Raji (cell line): ENCODE measurements around the gene ELL2.

ENCODE experiments used
- POLR2A ChIP-seq: IDR thresholded peaks from 2 replicates; pipeline ENCODE4 v1.6.1; 2011; ENCODE audit warnings: low read depth, low read length, control low read depth; ENCODE audit not compliant: insufficient read depth

Gene ELL2

DNA sequence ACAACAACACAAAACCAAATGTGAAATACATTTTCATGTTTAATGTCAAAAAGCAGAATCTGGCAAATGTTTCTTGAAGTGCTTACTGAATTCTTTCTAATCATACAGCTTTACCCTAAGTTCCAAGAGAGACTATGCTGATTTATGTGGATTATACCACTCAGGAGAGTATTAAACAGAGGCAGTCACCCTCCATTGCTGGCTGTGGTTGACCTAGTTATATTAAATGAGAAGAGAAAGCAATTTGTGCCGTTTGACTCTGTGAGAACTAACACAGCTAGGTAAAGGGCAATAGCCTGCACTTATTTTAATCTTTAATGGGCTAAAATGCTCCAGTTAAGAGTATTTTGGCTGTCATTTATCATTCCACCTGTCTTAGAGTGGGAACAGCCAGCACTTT is 62.6 kb downstream of the ELL2 start:
- TF ChIP-seq POLR2A = no peak

GRCh38 chr5:95895771-95896170 is 65.9 kb downstream of the ELL2 start:
- no peak for TF ChIP-seq POLR2A

GRCh38 chr5:95895251-95895650 is 66.4 kb downstream of the ELL2 start:
- TF ChIP-seq POLR2A = no peak

GRCh38 chr5:95892784-95893354 is 68.8 kb downstream of the ELL2 start:
- TF ChIP-seq POLR2A = no peak

DNA sequence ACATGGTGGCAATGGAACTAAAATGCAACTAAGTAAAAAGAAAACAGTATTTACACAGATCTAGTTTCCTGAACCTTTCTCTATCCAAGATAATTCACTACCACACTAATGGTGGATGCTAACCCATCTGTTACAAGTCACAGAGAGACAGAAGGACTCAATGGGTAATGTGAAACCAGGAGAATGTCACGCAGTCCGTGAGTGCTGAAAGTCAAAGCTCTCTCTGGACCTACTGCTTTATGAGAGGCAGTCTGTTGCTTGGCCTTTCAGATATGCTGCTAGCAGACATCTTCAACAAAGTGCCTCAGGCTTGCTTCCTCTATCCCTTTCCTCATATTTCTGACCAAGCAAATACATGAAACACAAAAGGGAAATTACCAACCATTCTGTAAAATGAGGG is 70.2 kb downstream of the ELL2 start:
- no peak for TF ChIP-seq POLR2A

DNA sequence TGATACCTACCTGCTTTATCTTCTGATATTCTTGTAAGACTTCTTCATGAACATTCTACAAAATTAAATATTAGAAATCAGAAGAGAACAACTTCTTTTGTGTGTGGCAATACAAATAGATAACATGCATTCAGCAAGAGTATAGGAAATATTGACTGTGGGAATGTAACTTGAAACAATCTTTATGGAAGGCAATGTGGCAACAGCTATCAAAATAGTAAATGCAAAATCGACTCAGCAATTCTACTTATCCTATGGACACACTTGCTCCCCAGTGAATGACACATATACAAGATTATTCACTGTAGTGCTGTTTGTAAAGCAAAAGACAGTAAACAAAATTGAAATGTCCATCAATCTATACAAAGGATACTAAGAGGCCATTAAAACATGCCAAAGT is 72.6 kb downstream of the ELL2 start:
- no peak for TF ChIP-seq POLR2A

DNA sequence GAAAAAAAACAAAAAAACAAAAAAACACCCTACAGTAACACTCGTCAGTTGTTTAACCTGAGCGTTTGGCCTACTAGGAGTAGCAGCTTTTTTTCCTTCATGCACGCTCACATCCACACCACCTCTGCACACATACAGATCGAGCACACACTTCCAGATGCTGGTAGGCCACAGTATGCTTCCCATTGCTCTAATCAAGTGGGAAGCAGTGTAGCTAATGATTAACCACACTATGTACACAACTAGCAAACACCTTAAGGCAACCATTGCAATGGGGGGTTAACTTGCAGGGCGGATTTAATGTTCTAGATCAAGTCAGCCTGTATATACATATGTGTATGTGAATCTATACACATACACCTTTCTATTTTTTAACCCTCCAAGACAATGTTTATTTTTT is 73.7 kb downstream of the ELL2 start:
- no peak for TF ChIP-seq POLR2A

DNA sequence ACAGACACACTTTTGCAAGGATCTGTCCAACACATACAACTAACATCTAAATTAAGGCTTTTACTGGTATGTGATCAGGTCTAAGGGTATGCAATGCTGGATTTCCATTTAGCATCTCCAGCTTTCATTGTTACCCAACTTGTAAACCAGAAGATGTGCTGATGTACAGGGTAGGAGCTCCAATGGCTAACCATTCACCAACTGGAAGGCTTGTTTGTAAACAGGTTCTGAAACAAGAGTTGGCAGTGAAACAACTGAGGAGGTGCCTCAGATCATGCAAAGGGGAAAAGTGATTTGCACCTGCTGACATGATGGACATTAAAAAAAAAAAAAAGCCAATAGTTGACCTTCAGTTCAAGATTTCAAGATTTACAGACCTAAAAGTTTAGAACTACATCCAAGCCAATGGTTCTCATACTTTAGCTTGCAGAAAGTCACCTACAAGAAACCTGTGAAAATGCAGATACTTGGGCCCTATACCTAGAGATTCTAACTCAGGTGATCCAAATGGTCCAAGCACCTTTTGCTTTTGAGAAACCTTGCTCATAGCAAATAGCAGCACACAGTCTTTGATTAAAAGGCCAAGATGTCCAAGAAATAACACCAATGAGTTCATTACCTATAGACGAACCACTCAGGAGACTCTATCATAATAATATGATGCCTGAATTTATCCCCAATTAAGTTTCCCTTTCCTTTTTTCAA is 75.2 kb downstream of the ELL2 start:
- no peak for TF ChIP-seq POLR2A

GRCh38 chr5:95884511-95884910 is 77.1 kb downstream of the ELL2 start:
- TF ChIP-seq POLR2A = no peak

DNA sequence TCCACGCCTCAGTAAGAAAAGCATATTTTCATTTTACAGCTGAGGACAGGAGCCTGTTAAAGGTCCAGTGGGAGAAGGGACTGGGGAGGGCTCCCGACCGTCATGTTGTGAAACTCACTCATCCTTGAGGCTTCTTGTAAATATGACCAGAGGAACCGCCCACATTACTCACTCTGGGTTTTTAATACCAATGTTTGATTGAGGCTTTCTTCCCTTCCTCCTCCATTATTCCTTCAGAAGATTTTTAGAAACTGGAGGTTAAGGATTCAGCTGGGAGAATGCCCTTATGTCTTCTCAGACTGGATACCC is 77.7 kb downstream of the ELL2 start:
- no peak for TF ChIP-seq POLR2A

GRCh38 chr5:95883185-95884016 is 78.2 kb downstream of the ELL2 start:
- TF ChIP-seq POLR2A = no peak

GRCh38 chr5:95881833-95882232 is 79.8 kb downstream of the ELL2 start:
- no peak for TF ChIP-seq POLR2A

DNA sequence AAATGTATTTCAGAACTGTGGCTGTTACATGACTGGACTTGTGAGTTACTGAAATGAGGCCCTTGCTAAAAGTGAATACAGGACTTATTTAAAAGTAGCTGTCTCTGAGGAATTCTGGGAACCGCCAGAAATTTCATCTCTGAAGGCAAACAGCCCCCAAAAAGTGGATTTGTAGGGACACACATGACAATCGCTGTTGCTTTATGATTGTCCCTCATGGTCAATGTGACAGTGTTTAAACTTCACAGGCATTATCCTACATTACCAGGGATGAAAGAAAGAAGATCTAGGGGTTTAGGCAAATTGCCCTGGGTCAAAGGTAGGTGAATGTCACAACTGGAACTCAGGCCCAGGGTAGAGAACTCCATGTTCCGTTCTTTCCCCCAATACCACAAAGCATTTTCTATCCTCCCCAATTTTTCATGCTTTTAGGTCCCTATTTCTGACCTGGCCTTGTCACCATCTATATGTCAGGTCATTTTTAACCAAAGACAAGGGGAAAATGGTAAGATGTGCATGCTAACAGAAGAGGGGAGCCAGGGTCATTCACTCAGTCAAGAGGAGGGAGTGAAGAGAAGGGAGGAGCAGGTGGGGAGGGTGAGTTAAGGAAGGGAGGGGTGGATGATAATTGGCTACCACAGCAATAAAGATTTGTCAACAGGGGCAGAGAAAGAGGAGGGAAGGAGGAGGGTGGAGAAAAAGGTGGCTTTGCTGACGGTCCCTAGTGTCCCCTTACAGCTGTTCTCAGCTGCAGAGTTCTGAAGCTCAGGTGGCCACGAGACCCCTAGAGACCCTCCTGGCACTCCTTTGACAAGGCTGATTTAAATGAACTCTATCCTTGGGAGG is 81.3 kb downstream of the ELL2 start:
- TF ChIP-seq POLR2A = no peak

GRCh38 chr5:95879661-95880060 is 82.0 kb downstream of the ELL2 start:
- TF ChIP-seq POLR2A = no peak
